A673 (cell line): ENCODE data around the gene LRP1B. TPM values are rescaled to one million over a fixed set of nuclear protein-coding genes. Genes with fewer than 3 reads are reported as not detected.
A peak's percentile ranks its signal among the peaks of the same experiment; 100 is the strongest.

ENCODE experiments used
- BruUV-seq: library from RNA; stranded (reverse); fragments of 400-500 nt; replicated peaks from 2 replicates; lab custom pipeline; 2021; lab: Mats Ljungman, UMichigan
- CTCF ChIA-PET: fragments of 300-600 bp; sonication (Branson Sonifier 250); formaldehyde crosslinking; loops from one replicate; lab custom pipeline; 2022; ENCODE audit warnings: antibody characterized with exemption; lab: Charles Lee
- POLR2A ChIA-PET: fragments of 300-600 bp; sonication (Branson Sonifier 250); formaldehyde crosslinking; loops from one replicate; lab custom pipeline; 2022; ENCODE audit warnings: antibody characterized with exemption; ENCODE audit not compliant: low non-redundant PET; lab: Charles Lee
- DNase-seq: peaks from one replicate; pipeline ENCODE4 v3.0.0-alpha.2; 2015; ENCODE audit warnings: low spot score
- H3K27ac ChIP-seq: fragments of 200-600 bp; sonication (generic); 2 replicates; pipeline ENCODE4 v1.5.1; 2016; ENCODE audit warnings: mixed run types, low read depth, mild to moderate bottlenecking, mixed read lengths, antibody characterized with exemption, low read length; ENCODE audit not compliant: poor library complexity, severe bottlenecking
- H3K27me3 ChIP-seq: fragments of 200-600 bp; sonication (generic); replicated peaks from 2 replicates; pipeline ENCODE4 v1.6.1; 2017; ENCODE audit warnings: mixed run types, low read depth, mild to moderate bottlenecking, mixed read lengths, antibody characterized with exemption, low read length; ENCODE audit not compliant: insufficient read depth, poor library complexity
- H3K36me3 ChIP-seq: fragments of 200-600 bp; sonication (generic); 2 replicates; pipeline ENCODE4 v1.6.1; 2016; ENCODE audit warnings: mixed run types, mild to moderate bottlenecking, mixed read lengths, antibody characterized with exemption, low read length; ENCODE audit not compliant: insufficient read depth, poor library complexity, severe bottlenecking
- H3K4me1 ChIP-seq: fragments of 200-600 bp; sonication (generic); 2 replicates; pipeline ENCODE4 v1.6.1; 2017; ENCODE audit warnings: mixed run types, mild to moderate bottlenecking, mixed read lengths, antibody characterized with exemption, low read length; ENCODE audit not compliant: insufficient read depth, poor library complexity, severe bottlenecking
- H3K4me3 ChIP-seq: fragments of 200-600 bp; sonication (generic); 2 replicates; pipeline ENCODE4 v1.5.1; 2016; ENCODE audit warnings: low read depth, mixed run types, mild to moderate bottlenecking, mixed read lengths, low read length; ENCODE audit not compliant: poor library complexity, severe bottlenecking
- H3K9me3 ChIP-seq: fragments of 200-600 bp; sonication (generic); 2 replicates; pipeline ENCODE4 v1.6.1; 2016; ENCODE audit warnings: mixed run types, low read depth, mild to moderate bottlenecking, mixed read lengths, antibody characterized with exemption, low read length; ENCODE audit not compliant: poor library complexity, severe bottlenecking
- EZH2 ChIP-seq: fragments of 200-600 bp; sonication (generic); IDR thresholded peaks from 2 replicates; pipeline ENCODE4 v1.6.1; 2017; ENCODE audit warnings: borderline replicate concordance, low read depth, mild to moderate bottlenecking, mixed read lengths, antibody characterized with exemption, low read length; ENCODE audit not compliant: poor library complexity, severe bottlenecking
- intact Hi-C: fragments of 100-400 bp; cut with micrococcal nuclease; formaldehyde crosslinking; loops from one replicate; pipeline ENCODE4 v1.10.0; 2022; ENCODE audit not compliant: unreplicated experiment
- total RNA-seq: library from RNA; stranded (reverse); gene quantifications from 2 replicates; pipeline ENCODE4 v1.2.3, GENCODE V29; 2021
- TF ChIP-seq, protein P1 (sequence below): fragments of 300-800, 200-600 bp; sonication (generic); conservative IDR thresholded peaks from 2 replicates; pipeline ENCODE4 v1.5.1; 2017; ENCODE audit warnings: low read depth, mild to moderate bottlenecking, antibody characterized with exemption, low read length, moderate library complexity, mixed read lengths

LRP1B gene
- total RNA-seq, 1 experiment from 2014 or later = 9.9 TPM

DNA sequence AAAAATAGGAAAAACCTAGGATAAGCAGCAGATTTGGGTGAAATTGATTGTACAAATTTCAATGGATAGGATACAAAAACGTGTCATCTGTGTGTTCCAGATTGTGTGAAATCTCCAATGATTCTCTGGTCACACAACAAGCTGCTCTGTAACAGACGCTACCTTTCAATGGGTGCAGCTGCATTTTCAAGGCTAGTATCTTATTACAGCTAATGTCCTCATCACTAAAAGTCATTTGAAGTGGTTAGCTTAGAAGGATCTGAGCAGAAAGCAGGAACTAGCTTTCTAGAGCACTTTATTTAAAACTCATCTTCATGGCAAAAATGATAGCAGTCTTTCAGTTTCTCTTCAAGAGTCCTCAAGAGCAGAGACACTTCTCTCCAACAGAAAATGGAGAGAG, 364.6 kb downstream of the LRP1B start:
- Histone ChIP-seq H3K9me3 (no peaks in the 10 kb centered on the region), H3K4me1 (peaks cover 10% of the 10 kb centered on the region), H3K27me3 (no peaks in the 10 kb centered on the region), H3K4me3 (no peak overlapping the region), H3K27ac (no peak overlapping the region), H3K36me3 (no peaks in the 10 kb centered on the region)
- TF ChIP-seq EZH2 = no peak
- TF ChIP-seq, protein P1, sequence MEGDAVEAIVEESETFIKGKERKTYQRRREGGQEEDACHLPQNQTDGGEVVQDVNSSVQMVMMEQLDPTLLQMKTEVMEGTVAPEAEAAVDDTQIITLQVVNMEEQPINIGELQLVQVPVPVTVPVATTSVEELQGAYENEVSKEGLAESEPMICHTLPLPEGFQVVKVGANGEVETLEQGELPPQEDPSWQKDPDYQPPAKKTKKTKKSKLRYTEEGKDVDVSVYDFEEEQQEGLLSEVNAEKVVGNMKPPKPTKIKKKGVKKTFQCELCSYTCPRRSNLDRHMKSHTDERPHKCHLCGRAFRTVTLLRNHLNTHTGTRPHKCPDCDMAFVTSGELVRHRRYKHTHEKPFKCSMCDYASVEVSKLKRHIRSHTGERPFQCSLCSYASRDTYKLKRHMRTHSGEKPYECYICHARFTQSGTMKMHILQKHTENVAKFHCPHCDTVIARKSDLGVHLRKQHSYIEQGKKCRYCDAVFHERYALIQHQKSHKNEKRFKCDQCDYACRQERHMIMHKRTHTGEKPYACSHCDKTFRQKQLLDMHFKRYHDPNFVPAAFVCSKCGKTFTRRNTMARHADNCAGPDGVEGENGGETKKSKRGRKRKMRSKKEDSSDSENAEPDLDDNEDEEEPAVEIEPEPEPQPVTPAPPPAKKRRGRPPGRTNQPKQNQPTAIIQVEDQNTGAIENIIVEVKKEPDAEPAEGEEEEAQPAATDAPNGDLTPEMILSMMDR = no peak
- DNase-seq = no peak
- no TSS peak for BruUV-seq
- CTCF ChIA-PET = no interaction called here
- POLR2A ChIA-PET = no interaction called here
- intact Hi-C loops = no loop called here

DNA sequence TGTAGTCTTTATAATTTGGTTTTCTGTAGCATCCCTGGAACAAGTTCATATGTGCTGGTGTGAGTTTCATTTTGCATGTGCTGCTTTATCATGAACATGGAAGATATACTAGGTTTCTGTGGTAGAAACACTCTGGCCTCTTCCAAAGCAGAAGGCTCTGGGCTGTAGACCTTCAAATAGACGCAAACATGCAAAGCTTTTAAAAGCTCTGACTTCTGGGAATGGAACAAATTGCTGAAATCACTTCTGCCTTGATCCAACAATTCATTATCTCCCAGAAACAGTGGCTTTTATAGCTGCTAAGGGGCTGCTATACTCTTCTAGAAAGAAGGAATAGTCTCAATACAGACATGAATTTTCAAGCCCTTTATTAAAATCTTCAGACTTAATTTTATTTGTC, 382.2 kb downstream of the LRP1B start:
- no peaks in the 10 kb centered on the region for H3K27me3 ChIP-seq
- no peaks in the 10 kb centered on the region for H3K4me1 ChIP-seq
- BruUV-seq = no TSS peak
- CTCF ChIA-PET = no interaction called here
- H3K9me3 ChIP-seq = no peaks in the 10 kb centered on the region
- H3K36me3 ChIP-seq = no peaks in the 10 kb centered on the region
- H3K27ac ChIP-seq = no peak overlapping the region
- no peak for DNase-seq
- POLR2A ChIA-PET = no interaction called here
- intact Hi-C loops = no loop called here
- H3K4me3 ChIP-seq = no peak overlapping the region
- TF ChIP-seq, protein P1 = no peak
- TF ChIP-seq EZH2 = no peak

DNA sequence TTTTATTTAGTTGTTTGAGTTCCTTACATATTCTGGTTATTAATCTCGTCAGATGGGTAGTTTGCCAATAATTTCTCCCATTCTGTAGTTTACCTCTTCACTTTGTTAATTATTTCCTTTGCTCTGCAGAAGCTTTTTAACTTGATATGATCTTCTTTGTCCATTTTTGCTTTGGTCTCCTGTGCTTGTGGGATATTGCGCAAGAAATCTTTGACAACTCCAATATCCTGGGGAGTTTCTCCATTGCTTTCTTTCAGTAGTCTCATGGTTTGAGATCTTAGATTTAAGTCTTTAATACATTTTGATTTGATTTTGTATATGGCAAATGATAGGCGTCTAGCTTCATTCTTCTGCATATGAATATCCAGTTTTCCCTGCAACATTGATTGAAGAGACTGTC, 389.2 kb downstream of the LRP1B start:
- Histone ChIP-seq H3K36me3 (no peaks in the 10 kb centered on the region), H3K4me1 (no peaks in the 10 kb centered on the region), H3K4me3 (no peak overlapping the region), H3K9me3 (no peaks in the 10 kb centered on the region), H3K27ac (no peak overlapping the region), H3K27me3 (no peaks in the 10 kb centered on the region)
- DNase-seq = peak; percentile 6
- intact Hi-C loops = no loop called here
- ChIA-PET CTCF (interaction anchor here (0.6 kb wide), 1 partner anchor 1520 kb away, joined by 6 read pairs; no protein-coding TSS in a partner anchor), POLR2A (no interaction called here)
- TF ChIP-seq, protein P1 = no peak
- TF ChIP-seq EZH2 = no peak
- no TSS peak for BruUV-seq
